Epidermal melanocyte (primary cell): ENCODE measurements around the gene OTOP1.
"Not testable (repeated sequence)": the region's sequence is repeated elsewhere in the genome, so short reads cannot be mapped to it uniquely, and the experiment has no call there.

Source experiments
- DNase-seq: peaks from one replicate; pipeline ENCODE4 v3.0.0; 2011; ENCODE audit warnings: low spot score; ENCODE audit not compliant: insufficient read length

The OTOP1 gene

GRCh38 chr4:4233610-4234009 is 6.9 kb upstream of the OTOP1 start:
- no peak for DNase-seq

DNA sequence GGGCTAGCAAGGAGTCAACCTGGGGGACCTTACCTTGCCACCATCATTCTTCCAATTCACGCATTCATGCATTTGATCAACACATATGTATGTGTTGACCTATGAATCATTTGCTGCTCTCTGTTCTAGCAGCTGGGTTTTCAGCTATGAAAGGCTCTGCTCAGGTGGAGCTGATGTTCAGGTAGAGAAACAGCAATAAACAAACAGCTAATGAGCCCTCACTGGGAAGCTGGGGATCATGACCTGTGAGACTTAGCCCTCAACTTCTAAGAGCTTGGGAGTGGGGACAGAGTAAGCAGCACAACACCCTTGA is 1.6 kb upstream of the OTOP1 start:
- no peak for DNase-seq

- DNase-seq: no peak
Observed at GRCh38 chr4:4227510-4228355, 1.0 kb upstream of the OTOP1 start.

- no peak for DNase-seq
Observed at GRCh38 chr4:4225915-4226605, 669 bp downstream of the OTOP1 start.

DNA sequence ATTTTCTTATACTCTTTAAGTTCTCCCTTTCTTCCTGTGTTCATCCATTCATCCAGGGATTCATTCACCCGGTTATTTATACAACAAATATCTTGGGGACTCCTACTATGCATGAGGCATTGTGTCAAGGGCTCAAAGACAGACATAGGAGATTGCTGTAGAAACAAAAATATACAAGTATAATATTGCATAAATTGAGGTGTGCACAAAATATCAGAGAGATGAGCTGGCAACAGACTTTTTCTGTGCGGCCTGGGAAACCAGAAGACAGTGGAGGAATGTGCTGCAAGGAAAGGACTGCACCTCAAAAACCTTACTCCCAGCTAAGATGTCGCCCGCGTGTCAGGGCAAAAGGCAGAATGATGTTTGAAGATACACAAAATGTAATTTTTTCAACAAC is 9.6 kb downstream of the OTOP1 start:
- DNase-seq: no peak

DNA sequence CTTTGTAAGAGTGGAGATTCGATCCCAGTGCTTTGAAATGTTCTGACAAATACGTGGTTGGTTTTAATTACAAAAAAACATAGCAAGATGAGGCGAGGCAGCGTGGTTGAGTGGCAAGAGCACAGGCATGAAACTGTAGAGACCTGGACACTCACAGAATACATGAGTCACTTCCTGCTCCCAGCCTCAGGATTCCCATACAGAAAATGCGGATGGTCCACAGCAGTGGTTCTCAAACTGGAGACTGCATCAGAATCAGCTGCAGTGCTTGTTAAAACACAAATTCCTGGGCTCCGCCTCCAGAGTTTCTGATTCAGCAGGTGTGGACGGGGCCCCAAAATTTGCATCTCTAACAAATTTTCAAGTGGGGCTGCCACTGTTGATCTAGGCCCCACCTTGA is 10.1 kb downstream of the OTOP1 start:
- no peak for DNase-seq

GRCh38 chr4:4213674-4214073 is 13.1 kb downstream of the OTOP1 start:
- not testable (repeated sequence) for DNase-seq

- no peak for DNase-seq
Observed at GRCh38 chr4:4206204-4206603, 20.5 kb downstream of the OTOP1 start.

GRCh38 chr4:4204401-4204745 is 22.4 kb downstream of the OTOP1 start:
- no peak for DNase-seq

DNA sequence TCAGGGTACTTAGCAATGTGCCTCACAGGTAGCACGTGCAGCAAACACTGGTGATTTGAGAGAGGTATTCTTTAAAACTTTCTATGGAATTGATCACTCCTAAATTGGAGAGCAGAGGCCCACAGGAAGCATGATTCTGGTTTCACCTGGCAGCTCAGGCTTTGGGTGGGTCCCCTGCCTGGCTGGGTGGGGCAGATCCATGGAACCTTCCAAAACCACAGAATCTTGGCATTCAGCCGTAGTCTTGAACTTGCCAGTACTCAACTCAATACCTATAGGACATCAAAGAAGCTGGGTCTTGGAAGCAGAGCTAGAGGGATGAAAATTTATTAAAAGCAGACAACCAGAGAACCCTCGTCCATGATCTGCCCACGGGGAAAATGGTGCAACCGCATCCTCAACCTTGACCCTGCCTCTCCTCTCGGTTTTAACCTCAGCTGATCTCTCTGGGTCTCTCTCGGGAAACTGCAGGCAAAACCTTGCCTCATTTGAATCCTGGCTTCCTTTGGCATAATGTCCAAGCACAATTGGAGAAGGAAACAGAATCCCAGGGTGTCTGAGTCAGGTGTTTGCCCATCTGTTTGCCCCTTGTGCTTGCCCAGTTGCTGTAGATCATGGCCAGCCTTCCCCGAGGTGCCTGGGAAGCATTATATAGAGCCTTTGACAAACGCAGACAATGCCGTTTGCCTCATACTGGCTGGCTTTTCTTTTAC is 22.9 kb downstream of the OTOP1 start:
- DNase-seq: no peak

- no peak for DNase-seq
Observed at GRCh38 chr4:4202510-4202909, 24.2 kb downstream of the OTOP1 start.

- DNase-seq: no peak
Observed at GRCh38 chr4:4200624-4201023, 26.1 kb downstream of the OTOP1 start.

GRCh38 chr4:4195354-4195753 is 31.4 kb downstream of the OTOP1 start:
- no peak for DNase-seq

- DNase-seq: not testable (repeated sequence)
Observed at GRCh38 chr4:4188557-4188956, 38.2 kb downstream of the OTOP1 start.

GRCh38 chr4:4185528-4185927 is 41.2 kb downstream of the OTOP1 start:
- DNase-seq: no peak

DNA sequence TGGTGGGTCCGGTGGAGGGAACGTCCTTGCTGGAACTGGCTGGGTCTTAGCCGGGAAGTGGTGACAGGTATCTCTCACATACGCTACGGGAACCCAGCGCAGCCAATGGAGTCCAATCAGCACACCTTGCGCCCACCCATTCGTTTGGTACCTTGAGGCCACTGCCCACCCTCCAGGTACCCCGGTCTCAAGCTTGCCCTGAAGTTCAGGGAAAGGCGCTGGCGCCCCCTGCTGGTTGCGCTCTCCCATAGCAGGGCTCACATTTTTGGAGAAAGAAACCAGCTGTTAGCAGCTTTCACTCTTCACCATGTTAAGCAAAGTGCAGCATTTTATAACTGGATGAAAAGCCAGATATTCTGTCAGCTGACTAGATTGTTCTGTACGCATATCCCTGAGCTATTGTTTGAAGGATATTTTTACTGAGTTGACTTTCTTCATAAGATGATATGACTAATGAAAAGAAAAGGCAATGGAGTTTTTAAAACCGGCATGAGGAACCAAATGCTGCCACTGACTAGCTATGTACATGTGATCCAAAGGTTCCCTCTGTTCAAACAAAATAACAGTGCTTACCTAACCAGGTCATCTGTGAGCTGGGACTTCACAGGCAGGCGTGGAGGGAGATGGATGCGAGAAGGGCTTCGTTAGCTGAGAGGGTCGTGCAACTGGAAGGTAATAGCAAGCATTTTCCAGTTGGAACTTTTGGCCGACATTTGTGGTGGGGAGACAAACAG is 43.7 kb downstream of the OTOP1 start:
- no peak for DNase-seq

GRCh38 chr4:4170596-4171150 is 56.1 kb downstream of the OTOP1 start:
- no peak for DNase-seq

- DNase-seq: not testable (repeated sequence)
Observed at GRCh38 chr4:4167981-4168780, 58.5 kb downstream of the OTOP1 start.

- DNase-seq: not testable (repeated sequence)
Observed at GRCh38 chr4:4166986-4167385, 59.7 kb downstream of the OTOP1 start.

DNA sequence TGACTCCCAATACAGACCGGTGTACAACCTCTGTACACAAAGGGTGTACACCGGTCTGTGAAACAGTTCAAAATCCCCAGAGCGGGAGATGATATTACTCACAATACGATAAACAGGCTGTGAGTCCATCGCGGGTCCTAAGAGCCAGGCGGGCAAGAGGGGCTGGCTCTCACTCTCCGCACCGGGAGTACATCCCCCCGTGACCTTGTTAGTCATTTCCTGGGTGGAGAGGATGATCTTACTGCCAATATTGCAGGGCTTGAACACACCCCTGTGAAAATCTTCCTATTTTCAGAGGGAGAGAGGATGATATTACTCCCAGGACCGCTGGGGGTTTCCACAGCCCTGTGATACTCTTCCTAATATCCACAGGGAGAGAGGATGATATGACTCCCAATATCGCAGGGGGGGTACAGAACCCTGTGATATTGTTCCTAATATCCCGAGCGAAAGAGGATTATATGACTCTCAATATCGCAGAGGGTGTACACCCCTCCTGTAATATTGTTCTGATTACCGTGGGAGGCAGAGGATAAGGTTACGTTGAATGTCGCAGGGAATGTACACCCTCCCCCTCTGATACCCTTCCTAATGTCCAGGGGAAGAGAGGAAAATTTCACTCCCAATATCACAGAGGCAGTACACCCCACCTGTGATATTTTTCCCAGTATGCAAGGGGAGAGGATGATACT is 60.9 kb downstream of the OTOP1 start:
- not testable (repeated sequence) for DNase-seq
